Measurements from ENCODE around the gene IFNW1. TPM values are rescaled to one million over a fixed set of nuclear protein-coding genes. Genes with fewer than 3 reads are reported as not detected.
A peak's percentile ranks its signal among the peaks of the same experiment; 100 is the strongest.

IFNW1 gene
- total RNA-seq, 1 donor from 2014 or later: not detected

DNA sequence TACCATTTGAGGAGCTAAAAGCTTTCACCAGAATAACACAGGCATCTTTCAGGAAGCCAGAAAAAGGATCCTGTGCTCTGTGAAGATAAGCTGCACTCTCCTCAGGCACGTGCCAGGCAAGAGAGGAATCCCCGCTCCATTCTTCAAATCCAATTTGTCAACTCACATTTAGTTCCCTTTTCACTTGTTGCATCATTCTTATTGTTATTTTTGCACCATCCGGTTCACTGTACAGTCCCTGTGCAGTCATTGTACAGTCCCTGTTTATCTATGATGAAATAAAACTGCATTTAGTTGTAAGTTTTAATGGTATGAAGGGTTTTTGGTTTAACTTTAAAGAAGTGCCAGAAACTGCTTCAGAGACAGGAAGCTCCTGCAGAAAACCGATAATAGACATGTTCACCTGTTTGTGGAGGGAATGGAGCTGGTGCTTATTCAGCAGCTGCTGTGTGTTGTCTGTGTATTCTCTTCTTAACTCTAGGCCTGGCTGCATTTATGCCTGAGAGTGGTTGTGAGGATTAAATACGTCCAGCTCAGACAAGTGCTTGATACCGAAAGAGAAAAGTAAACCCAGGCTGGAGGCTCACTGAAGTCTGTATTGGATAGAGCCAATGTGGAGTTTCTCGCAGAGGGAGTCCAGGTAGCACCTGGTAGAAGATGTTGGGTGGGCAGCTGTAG, 22.4 kb downstream of the IFNW1 start:
- Mint-ChIP-seq H3K36me3 (no peaks in the 10 kb centered on the region), H3K27me3 (no peaks in the 10 kb centered on the region), H3K4me1 (ENCODE audit: unreplicated experiment) (no peaks in the 10 kb centered on the region), H3K4me3 (no peak overlapping the region), H3K9me3 (peaks cover 5% of the 10 kb centered on the region), H3K27ac (no peak overlapping the region)
- TF ChIP-seq, protein P1, sequence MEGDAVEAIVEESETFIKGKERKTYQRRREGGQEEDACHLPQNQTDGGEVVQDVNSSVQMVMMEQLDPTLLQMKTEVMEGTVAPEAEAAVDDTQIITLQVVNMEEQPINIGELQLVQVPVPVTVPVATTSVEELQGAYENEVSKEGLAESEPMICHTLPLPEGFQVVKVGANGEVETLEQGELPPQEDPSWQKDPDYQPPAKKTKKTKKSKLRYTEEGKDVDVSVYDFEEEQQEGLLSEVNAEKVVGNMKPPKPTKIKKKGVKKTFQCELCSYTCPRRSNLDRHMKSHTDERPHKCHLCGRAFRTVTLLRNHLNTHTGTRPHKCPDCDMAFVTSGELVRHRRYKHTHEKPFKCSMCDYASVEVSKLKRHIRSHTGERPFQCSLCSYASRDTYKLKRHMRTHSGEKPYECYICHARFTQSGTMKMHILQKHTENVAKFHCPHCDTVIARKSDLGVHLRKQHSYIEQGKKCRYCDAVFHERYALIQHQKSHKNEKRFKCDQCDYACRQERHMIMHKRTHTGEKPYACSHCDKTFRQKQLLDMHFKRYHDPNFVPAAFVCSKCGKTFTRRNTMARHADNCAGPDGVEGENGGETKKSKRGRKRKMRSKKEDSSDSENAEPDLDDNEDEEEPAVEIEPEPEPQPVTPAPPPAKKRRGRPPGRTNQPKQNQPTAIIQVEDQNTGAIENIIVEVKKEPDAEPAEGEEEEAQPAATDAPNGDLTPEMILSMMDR (conservative IDR thresholded peaks at IDR 0.05): no peak
- DNase-seq (ENCODE audit: extremely low spot score, unreplicated experiment): no peak

- Mint-ChIP-seq H3K27ac (no peak overlapping the region), H3K27me3 (no peaks in the 10 kb centered on the region), H3K4me3 (no peak overlapping the region), H3K36me3 (no peaks in the 10 kb centered on the region), H3K9me3 (peaks cover 5% of the 10 kb centered on the region), H3K4me1 (ENCODE audit: unreplicated experiment) (peaks cover 6% of the 10 kb centered on the region)
- DNase-seq (ENCODE audit: extremely low spot score, unreplicated experiment): no peak
- TF ChIP-seq, protein P1 (conservative IDR thresholded peaks at IDR 0.05): no peak
Measured at GRCh38 chr9:21114311-21114710, 27.3 kb downstream of the IFNW1 start.

GRCh38 chr9:21110708-21111576, 30.7 kb downstream of the IFNW1 start:
- peaks cover 5% of the 10 kb centered on the region for H3K9me3 Mint-ChIP-seq
- TF ChIP-seq, protein P1 (conservative IDR thresholded peaks at IDR 0.05): peak; percentile 94
- no peak for DNase-seq (ENCODE audit: extremely low spot score, unreplicated experiment)
- H3K27me3 Mint-ChIP-seq: no peaks in the 10 kb centered on the region
- no peak overlapping the region for H3K4me3 Mint-ChIP-seq
- no peaks in the 10 kb centered on the region for H3K36me3 Mint-ChIP-seq
- no peak overlapping the region for H3K27ac Mint-ChIP-seq
- H3K4me1 Mint-ChIP-seq (ENCODE audit: unreplicated experiment): peaks cover 6% of the 10 kb centered on the region

DNA sequence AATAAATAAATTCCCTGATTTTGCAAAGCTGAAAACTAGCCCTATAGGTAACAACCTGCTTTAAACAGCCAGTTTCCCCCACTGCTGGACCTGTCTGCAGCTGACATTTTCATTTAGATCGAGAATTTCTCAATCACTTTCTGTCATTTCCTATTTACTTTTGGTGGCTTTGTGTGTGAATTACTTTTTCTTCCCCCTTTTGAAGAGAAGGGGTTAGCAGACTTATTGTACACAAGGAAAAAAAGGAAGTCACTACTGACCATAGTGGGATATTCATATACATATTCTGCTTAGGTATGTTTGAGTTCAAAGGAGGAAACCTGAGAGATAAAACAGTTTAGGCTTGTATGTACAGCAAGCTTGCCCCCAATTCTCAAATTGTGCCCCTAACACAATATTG, 36.8 kb downstream of the IFNW1 start:
- H3K4me3 Mint-ChIP-seq: no peak overlapping the region
- H3K4me1 Mint-ChIP-seq (ENCODE audit: unreplicated experiment): no peaks in the 10 kb centered on the region
- no peak for DNase-seq (ENCODE audit: extremely low spot score, unreplicated experiment)
- H3K27me3 Mint-ChIP-seq: no peaks in the 10 kb centered on the region
- no peak overlapping the region for H3K27ac Mint-ChIP-seq
- H3K9me3 Mint-ChIP-seq: peaks cover 5% of the 10 kb centered on the region
- TF ChIP-seq, protein P1 (conservative IDR thresholded peaks at IDR 0.05): no peak
- H3K36me3 Mint-ChIP-seq: no peaks in the 10 kb centered on the region

GRCh38 chr9:21102305-21102704, 39.3 kb downstream of the IFNW1 start:
- no peak overlapping the region for H3K27ac Mint-ChIP-seq
- H3K4me1 Mint-ChIP-seq (ENCODE audit: unreplicated experiment): no peaks in the 10 kb centered on the region
- H3K36me3 Mint-ChIP-seq: no peaks in the 10 kb centered on the region
- TF ChIP-seq, protein P1 (conservative IDR thresholded peaks at IDR 0.05): no peak
- no peak overlapping the region for H3K4me3 Mint-ChIP-seq
- no peaks in the 10 kb centered on the region for H3K27me3 Mint-ChIP-seq
- peaks cover 6% of the 10 kb centered on the region for H3K9me3 Mint-ChIP-seq
- DNase-seq (ENCODE audit: extremely low spot score, unreplicated experiment): no peak

All from type B pancreatic cell (in vitro differentiated cells).